RCC 7860 (cell line): Measurements from ENCODE around the gene TTC7B.
A peak's percentile ranks its signal among the peaks of the same experiment; 100 is the strongest.

Experiments used
- DNase-seq: peaks from one replicate; pipeline ENCODE4 v3.0.0-alpha.2; 2015; ENCODE audit warnings: low spot score
- FAIRE-seq: peaks from 2 replicates; lab custom pipeline; 2012; peaks lifted over from hg19 to GRCh38; lab: Jason Lieb, UNC

TTC7B gene

GRCh38 chr14:90777830-90778485 is 38.3 kb downstream of the TTC7B start:
- DNase-seq (no peak), FAIRE-seq (no peak)

- no peak for DNase-seq
- no peak for FAIRE-seq
Observed at GRCh38 chr14:90777358-90777757, 38.9 kb downstream of the TTC7B start.

GRCh38 chr14:90775441-90775840 is 40.8 kb downstream of the TTC7B start:
- no peak for FAIRE-seq
- no peak for DNase-seq

GRCh38 chr14:90774316-90774715 is 41.9 kb downstream of the TTC7B start:
- DNase-seq (no peak), FAIRE-seq (no peak)

- FAIRE-seq: no peak
- DNase-seq: no peak
Observed at GRCh38 chr14:90773705-90774104, 42.5 kb downstream of the TTC7B start.

- no peak for FAIRE-seq
Observed at GRCh38 chr14:90773196-90773486, 43.1 kb downstream of the TTC7B start.

GRCh38 chr14:90767899-90768298 is 48.3 kb downstream of the TTC7B start:
- no peak for DNase-seq
- no peak for FAIRE-seq

More at GRCh38 chr14:90773196-90773486, 43.1 kb downstream of the TTC7B start:
- no peak for DNase-seq

GRCh38 chr14:90760591-90761316 is 55.5 kb downstream of the TTC7B start:
- DNase-seq (no peak), FAIRE-seq (no peak)

GRCh38 chr14:90760078-90760444 is 56.2 kb downstream of the TTC7B start:
- no peak for DNase-seq
- no peak for FAIRE-seq

- FAIRE-seq (no peak), DNase-seq (no peak)
Observed at GRCh38 chr14:90759370-90760077, 56.7 kb downstream of the TTC7B start.

- no peak for FAIRE-seq
- no peak for DNase-seq
Observed at GRCh38 chr14:90758959-90759358, 57.3 kb downstream of the TTC7B start.

- peak; percentile 71 for DNase-seq
- no peak for FAIRE-seq
Observed at GRCh38 chr14:90758028-90758889, 58.0 kb downstream of the TTC7B start.

- no peak for FAIRE-seq
- no peak for DNase-seq
Observed at GRCh38 chr14:90757452-90757851, 58.8 kb downstream of the TTC7B start.

- DNase-seq (no peak), FAIRE-seq (no peak)
Observed at GRCh38 chr14:90756755-90757345, 59.4 kb downstream of the TTC7B start.

- DNase-seq (no peak), FAIRE-seq (no peak)
Observed at GRCh38 chr14:90755661-90756304, 60.4 kb downstream of the TTC7B start.

- FAIRE-seq: no peak
- DNase-seq: no peak
Observed at GRCh38 chr14:90753456-90754005, 62.7 kb downstream of the TTC7B start.

GRCh38 chr14:90750701-90751100 is 65.5 kb downstream of the TTC7B start:
- no peak for FAIRE-seq
- no peak for DNase-seq

- DNase-seq (no peak), FAIRE-seq (no peak)
Observed at GRCh38 chr14:90750191-90750590, 66.0 kb downstream of the TTC7B start.

GRCh38 chr14:90747909-90748308 is 68.3 kb downstream of the TTC7B start:
- FAIRE-seq: no peak

GRCh38 chr14:90743826-90744225 is 72.4 kb downstream of the TTC7B start:
- DNase-seq (no peak), FAIRE-seq (no peak)

More at GRCh38 chr14:90747909-90748308, 68.3 kb downstream of the TTC7B start:
- no peak for DNase-seq
